Panc1 (cell line): ENCODE measurements around the gene LRRC8E.

Experiments
- CTCF ChIP-seq: fragments of 450-650 bp; IDR thresholded peaks from 2 replicates; pipeline ENCODE4 v1.5.1; 2017; ENCODE audit warnings: mild to moderate bottlenecking
- POLR2AphosphoS5 ChIP-seq: IDR thresholded peaks from 2 replicates; pipeline ENCODE4 v1.6.1; 2012; ENCODE audit warnings: mild to moderate bottlenecking, low read depth, low read length, moderate library complexity
- SIN3A ChIP-seq: IDR thresholded peaks from 2 replicates; pipeline ENCODE4 v1.6.1; 2012; ENCODE audit warnings: low read depth, mild to moderate bottlenecking, low read length, moderate library complexity, borderline replicate concordance; ENCODE audit not compliant: insufficient read depth
- TCF7L2 ChIP-seq: IDR thresholded peaks from 2 replicates; pipeline ENCODE4 v1.6.1; 2011; ENCODE audit warnings: mild to moderate bottlenecking, low read depth, low read length, inconsistent platforms

GRCh38 chr19:7912144-7912696 lies 23.9 kb downstream of the LRRC8E start:
- no peak for TF ChIP-seq POLR2AphosphoS5
- no peak for TF ChIP-seq CTCF
- no peak for TF ChIP-seq SIN3A
- TF ChIP-seq TCF7L2: no peak
